Uterus (tissue), 2 donors: Measurements from ENCODE around the gene XK.

ENCODE experiments used
- POLR2A ChIP-seq, 2 donors: fragments of 450-650 bp; IDR thresholded peaks; one replicate each; pipeline ENCODE4 v1.6.1; 2016; ENCODE audit warnings: antibody characterized with exemption in 2 of 2, mild to moderate bottlenecking in 1 of 2, moderate library complexity in 1 of 2
- TF ChIP-seq, protein P1 (sequence below), 4 experiments: fragments of 200-600 bp in 2 of 4; fragments of 450-650 bp in 2 of 4; sonication (generic) in 2 of 4; IDR thresholded peaks; one replicate each; pipeline ENCODE4 v1.5.1; 2016 to 2019; ENCODE audit warnings: antibody characterized with exemption in 4 of 4, mild to moderate bottlenecking in 2 of 4, moderate library complexity in 1 of 4

DNA sequence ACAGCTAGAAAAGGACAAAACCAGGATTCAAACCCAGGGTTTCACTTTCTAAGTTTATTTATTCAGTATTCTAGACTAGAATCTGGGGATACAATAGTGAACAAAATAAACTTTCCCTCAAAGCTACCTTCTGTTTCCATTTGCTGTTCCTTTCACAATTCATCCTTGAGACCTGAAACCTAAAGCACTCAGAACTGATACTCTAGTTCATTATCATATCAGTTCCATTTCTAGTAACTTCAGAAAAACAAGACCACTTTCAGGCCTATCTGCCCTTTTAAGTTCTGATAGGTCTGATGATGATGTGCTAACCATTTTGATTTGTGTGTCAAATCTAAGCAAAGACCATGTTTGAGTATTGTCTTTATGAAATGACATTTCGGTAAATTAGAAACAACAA is 7.8 kb upstream of the XK start:
- no peak for TF ChIP-seq POLR2A (IDR thresholded peaks at IDR 0.05)
- TF ChIP-seq, protein P1, sequence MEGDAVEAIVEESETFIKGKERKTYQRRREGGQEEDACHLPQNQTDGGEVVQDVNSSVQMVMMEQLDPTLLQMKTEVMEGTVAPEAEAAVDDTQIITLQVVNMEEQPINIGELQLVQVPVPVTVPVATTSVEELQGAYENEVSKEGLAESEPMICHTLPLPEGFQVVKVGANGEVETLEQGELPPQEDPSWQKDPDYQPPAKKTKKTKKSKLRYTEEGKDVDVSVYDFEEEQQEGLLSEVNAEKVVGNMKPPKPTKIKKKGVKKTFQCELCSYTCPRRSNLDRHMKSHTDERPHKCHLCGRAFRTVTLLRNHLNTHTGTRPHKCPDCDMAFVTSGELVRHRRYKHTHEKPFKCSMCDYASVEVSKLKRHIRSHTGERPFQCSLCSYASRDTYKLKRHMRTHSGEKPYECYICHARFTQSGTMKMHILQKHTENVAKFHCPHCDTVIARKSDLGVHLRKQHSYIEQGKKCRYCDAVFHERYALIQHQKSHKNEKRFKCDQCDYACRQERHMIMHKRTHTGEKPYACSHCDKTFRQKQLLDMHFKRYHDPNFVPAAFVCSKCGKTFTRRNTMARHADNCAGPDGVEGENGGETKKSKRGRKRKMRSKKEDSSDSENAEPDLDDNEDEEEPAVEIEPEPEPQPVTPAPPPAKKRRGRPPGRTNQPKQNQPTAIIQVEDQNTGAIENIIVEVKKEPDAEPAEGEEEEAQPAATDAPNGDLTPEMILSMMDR (IDR thresholded peaks at IDR 0.05): no peak
